Subcutaneous abdominal adipose tissue (tissue), 5 donors: ENCODE data around the gene ABTB2.

Source experiments
- H3K27ac ChIP-seq: one replicate; pipeline ENCODE4 v1.7.0; 2013; ENCODE audit warnings: low read depth, mild to moderate bottlenecking, inconsistent platforms, low read length, moderate library complexity
- H3K27me3 ChIP-seq, 5 donors: one replicate each; pipeline ENCODE4 v1.7.0; 2013; ENCODE audit warnings: low read length in 5 of 5, inconsistent platforms in 1 of 5; ENCODE audit not compliant: control insufficient read depth in 5 of 5, insufficient read depth in 4 of 5
- H3K36me3 ChIP-seq, 5 donors: one replicate each; pipeline ENCODE4 v1.7.0; 2013; ENCODE audit warnings: low read length in 5 of 5; ENCODE audit not compliant: control insufficient read depth in 5 of 5, insufficient read depth in 5 of 5
- H3K4me1 ChIP-seq, 5 donors: one replicate each; pipeline ENCODE4 v1.7.0; 2013; ENCODE audit warnings: low read length in 5 of 5, mild to moderate bottlenecking in 3 of 5, moderate library complexity in 1 of 5; ENCODE audit not compliant: control insufficient read depth in 5 of 5, insufficient read depth in 5 of 5
- H3K4me3 ChIP-seq, 5 donors: one replicate each; pipeline ENCODE4 v1.7.0; 2013; ENCODE audit warnings: low read length in 5 of 5, low read depth in 1 of 5
- H3K9ac ChIP-seq, 5 donors: one replicate each; pipeline ENCODE4 v1.7.0; 2013; ENCODE audit warnings: low read length in 5 of 5, mild to moderate bottlenecking in 4 of 5, moderate library complexity in 3 of 5
- H3K9me3 ChIP-seq, 5 donors: one replicate each; pipeline ENCODE4 v1.7.0; 2013; ENCODE audit warnings: low read length in 5 of 5; ENCODE audit not compliant: control insufficient read depth in 5 of 5
- donor health status: healthy.
- donor health status: healthy.
- donor health status: healthy.
- donor health status: healthy.
- donor health status: healthy.

The ABTB2 gene

GRCh38 chr11:34335801-34336200 is 22.0 kb downstream of the ABTB2 start:
- no peaks in the 10 kb centered on the region for H3K27me3 ChIP-seq
- no peaks in the 10 kb centered on the region for H3K36me3 ChIP-seq
- no peak overlapping the region for H3K4me3 ChIP-seq
- H3K9ac ChIP-seq: no peak overlapping the region
- H3K9me3 ChIP-seq: no peaks in the 10 kb centered on the region
- no peaks in the 10 kb centered on the region for H3K4me1 ChIP-seq
- no peak overlapping the region for H3K27ac ChIP-seq

DNA sequence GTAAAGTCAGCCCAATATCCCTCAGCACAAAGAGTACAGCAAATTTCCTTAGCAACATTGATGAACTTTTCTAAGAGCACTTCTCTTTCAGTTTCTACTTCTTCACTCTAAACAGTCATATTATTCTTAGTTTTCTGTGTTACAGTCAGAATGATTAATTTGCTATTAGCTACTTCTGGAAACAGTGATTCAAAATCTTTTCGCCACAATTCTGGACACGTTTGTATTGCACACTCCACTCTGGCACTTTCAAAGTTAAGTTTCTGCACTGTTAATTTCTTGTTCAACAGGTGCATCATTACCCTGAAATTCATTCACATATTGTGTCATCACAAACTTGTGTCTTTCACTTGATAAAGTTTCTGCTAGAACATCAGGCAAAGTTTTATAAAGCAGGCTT is 22.5 kb downstream of the ABTB2 start:
- no peaks in the 10 kb centered on the region for H3K36me3 ChIP-seq
- H3K27ac ChIP-seq: no peak overlapping the region
- H3K9me3 ChIP-seq: no peaks in the 10 kb centered on the region
- H3K9ac ChIP-seq: no peak overlapping the region
- no peaks in the 10 kb centered on the region for H3K4me1 ChIP-seq
- H3K4me3 ChIP-seq: no peak overlapping the region
- H3K27me3 ChIP-seq: no peaks in the 10 kb centered on the region

- Histone ChIP-seq H3K36me3 (no peaks in the 10 kb centered on the region), H3K9me3 (no peaks in the 10 kb centered on the region), H3K27me3 (no peaks in the 10 kb centered on the region), H3K9ac (no peak overlapping the region), H3K4me3 (no peak overlapping the region), H3K4me1 (peaks cover 0 to 14% (median 12%) of the 10 kb centered on the region in 5 donors), H3K27ac (no peak overlapping the region)
Measured at GRCh38 chr11:34333787-34334186, 24.0 kb downstream of the ABTB2 start.

DNA sequence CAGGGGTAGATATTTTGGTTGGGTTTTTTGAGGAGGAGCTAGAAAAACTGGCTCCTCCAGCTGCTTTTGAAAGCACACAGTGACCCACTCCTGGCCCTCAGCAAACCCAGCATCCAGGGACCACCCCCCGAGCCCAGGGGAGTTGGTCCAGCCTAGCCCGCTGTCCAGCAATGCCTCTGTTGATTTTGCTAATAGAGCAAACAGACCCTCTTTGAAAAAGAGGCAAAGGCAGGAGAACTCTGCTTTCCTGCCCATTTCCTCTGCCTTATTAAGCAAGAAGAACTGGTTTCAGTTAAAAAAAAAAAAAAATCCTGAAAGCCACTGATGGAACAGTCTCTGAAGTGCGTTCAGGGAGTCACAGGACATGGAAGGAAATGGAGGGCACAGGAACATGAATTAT is 25.3 kb downstream of the ABTB2 start:
- Histone ChIP-seq H3K4me3 (no peak overlapping the region), H3K27me3 (no peaks in the 10 kb centered on the region), H3K36me3 (no peaks in the 10 kb centered on the region), H3K9ac (no peak overlapping the region), H3K27ac (no peak overlapping the region), H3K4me1 (peaks cover 4 to 27% (median 24%) of the 10 kb centered on the region in 5 donors), H3K9me3 (no peaks in the 10 kb centered on the region)

DNA sequence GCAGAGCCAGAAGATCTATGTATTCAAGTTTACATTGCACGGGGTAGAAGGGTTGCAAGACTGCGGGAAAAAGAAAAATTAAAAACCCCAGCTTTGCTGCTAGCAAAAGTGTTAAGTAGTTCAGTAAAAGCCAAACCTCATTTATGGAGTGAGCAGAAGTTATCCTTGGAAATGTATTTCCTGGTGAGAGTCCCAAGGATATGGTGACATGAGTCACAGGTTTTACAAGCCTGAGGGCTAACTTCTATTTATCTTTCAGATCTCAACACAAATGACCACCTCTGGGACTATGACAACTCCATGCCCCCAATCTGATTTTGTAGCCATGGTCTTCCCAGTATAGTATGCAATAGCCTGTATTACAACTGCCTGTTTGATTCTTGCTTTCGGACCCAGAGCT is 26.1 kb downstream of the ABTB2 start:
- no peaks in the 10 kb centered on the region for H3K36me3 ChIP-seq
- H3K4me1 ChIP-seq: peaks cover 6 to 31% (median 28%) of the 10 kb centered on the region in 5 donors
- H3K27ac ChIP-seq: no peak overlapping the region
- no peaks in the 10 kb centered on the region for H3K9me3 ChIP-seq
- H3K4me3 ChIP-seq: no peak overlapping the region
- H3K27me3 ChIP-seq: no peaks in the 10 kb centered on the region
- H3K9ac ChIP-seq: no peak overlapping the region

DNA sequence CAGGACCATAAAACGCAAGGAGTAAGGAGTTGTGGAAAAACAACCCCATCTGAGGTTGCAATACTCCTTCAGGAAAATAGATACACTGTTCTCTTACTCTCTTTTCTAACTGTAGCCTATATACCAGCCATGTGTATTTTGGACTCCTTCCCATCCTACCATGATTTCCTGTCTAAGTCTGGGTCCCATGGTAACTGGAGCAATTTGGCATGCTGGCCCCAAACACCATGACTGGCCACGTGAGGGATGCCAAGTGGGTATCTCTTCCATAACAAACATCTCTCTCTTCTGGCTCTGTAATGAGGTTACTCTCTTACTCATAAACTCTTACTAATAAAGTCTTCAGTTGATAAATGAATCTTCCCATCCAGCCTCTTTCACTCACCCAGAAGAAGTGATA is 26.5 kb downstream of the ABTB2 start:
- Histone ChIP-seq H3K9me3 (no peaks in the 10 kb centered on the region), H3K4me3 (no peak overlapping the region), H3K27ac (no peak overlapping the region), H3K36me3 (no peaks in the 10 kb centered on the region), H3K4me1 (peaks cover 6 to 31% (median 28%) of the 10 kb centered on the region in 5 donors), H3K27me3 (no peaks in the 10 kb centered on the region), H3K9ac (no peak overlapping the region)

- Histone ChIP-seq H3K4me3 (no peak overlapping the region), H3K27ac (no peak overlapping the region), H3K36me3 (no peaks in the 10 kb centered on the region), H3K27me3 (no peaks in the 10 kb centered on the region), H3K9me3 (no peaks in the 10 kb centered on the region), H3K9ac (no peak overlapping the region), H3K4me1 (peaks cover 6 to 31% (median 28%) of the 10 kb centered on the region in 5 donors)
Measured at GRCh38 chr11:34330653-34331052, 27.2 kb downstream of the ABTB2 start.

GRCh38 chr11:34329876-34330275 is 27.9 kb downstream of the ABTB2 start:
- Histone ChIP-seq H3K9ac (no peak overlapping the region), H3K36me3 (no peaks in the 10 kb centered on the region), H3K4me3 (no peak overlapping the region), H3K9me3 (no peaks in the 10 kb centered on the region), H3K27me3 (no peaks in the 10 kb centered on the region), H3K4me1 (peaks cover 6 to 31% (median 28%) of the 10 kb centered on the region in 5 donors), H3K27ac (no peak overlapping the region)

DNA sequence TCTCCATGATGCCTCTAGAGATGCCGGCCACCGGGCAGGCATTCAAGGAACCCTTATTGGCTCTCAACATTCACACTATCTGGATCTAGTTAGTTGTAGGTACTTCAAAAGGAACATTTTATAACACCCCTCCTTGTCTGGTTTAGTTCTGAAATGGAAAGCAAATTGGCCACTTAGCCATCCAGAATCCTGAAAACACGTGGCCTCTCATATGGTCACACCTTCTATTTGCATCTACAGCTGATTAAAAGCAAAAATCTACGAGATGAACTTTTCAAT is 29.2 kb downstream of the ABTB2 start:
- Histone ChIP-seq H3K36me3 (no peaks in the 10 kb centered on the region), H3K4me3 (no peak overlapping the region), H3K27ac (no peak overlapping the region), H3K9me3 (no peaks in the 10 kb centered on the region), H3K4me1 (peaks cover 9 to 38% (median 35%) of the 10 kb centered on the region in 5 donors), H3K27me3 (no peaks in the 10 kb centered on the region), H3K9ac (no peak overlapping the region)

- H3K9me3 ChIP-seq: no peaks in the 10 kb centered on the region
- H3K4me1 ChIP-seq: peaks cover 9 to 38% (median 35%) of the 10 kb centered on the region in 5 donors
- H3K27ac ChIP-seq: no peak overlapping the region
- no peaks in the 10 kb centered on the region for H3K27me3 ChIP-seq
- no peaks in the 10 kb centered on the region for H3K36me3 ChIP-seq
- peak overlapping the region in 1 of 5 donors; percentile 17 for H3K9ac ChIP-seq
- H3K4me3 ChIP-seq: no peak overlapping the region
Measured at GRCh38 chr11:34327804-34328631, 29.8 kb downstream of the ABTB2 start.
